H1 (cell line): ENCODE results near the gene DDAH2.

Experiments
- CEBPB ChIP-seq: IDR thresholded peaks from 2 replicates; pipeline ENCODE4 v1.6.1; 2012; ENCODE audit warnings: low read depth, low read length
- CTCF ChIP-seq, 3 experiments: IDR thresholded peaks; 1 replicate in 2 of 3; 2 replicates in 1 of 3; pipeline versions ENCODE4 v1.5.1 to v1.6.1; 2011; ENCODE audit warnings: low read length in 3 of 3, mild to moderate bottlenecking in 3 of 3, inconsistent platforms in 2 of 3, low read depth in 1 of 3, moderate library complexity in 1 of 3; ENCODE audit not compliant: insufficient read depth in 1 of 3; ENCODE audit errors: control extremely low read depth in 1 of 3
- EP300 ChIP-seq, 2 experiments: IDR thresholded peaks; 1 replicate in 1 of 2; 2 replicates in 1 of 2; pipeline ENCODE4 v1.6.1; 2011 to 2012; ENCODE audit warnings: low read depth in 2 of 2, low read length in 2 of 2, mild to moderate bottlenecking in 2 of 2, borderline replicate concordance in 1 of 2, inconsistent platforms in 1 of 2, moderate library complexity in 1 of 2
- GTF2F1 ChIP-seq: IDR thresholded peaks from 2 replicates; pipeline ENCODE4 v1.6.1; 2012; ENCODE audit warnings: low read depth, low read length, improper control_type of control experiment, borderline replicate concordance
- JUND ChIP-seq: IDR thresholded peaks from 2 replicates; pipeline ENCODE4 v1.6.1; 2011; ENCODE audit warnings: mild to moderate bottlenecking, improper control_type of control experiment, low read length
- NRF1 ChIP-seq: IDR thresholded peaks from 2 replicates; pipeline ENCODE4 v1.6.1; 2011; ENCODE audit warnings: mild to moderate bottlenecking, low read depth, low read length, improper control_type of control experiment
- POLR2A ChIP-seq, 2 experiments: IDR thresholded peaks; 1 replicate in 1 of 2; 2 replicates in 1 of 2; pipeline ENCODE4 v1.6.1; 2011; ENCODE audit warnings: low read depth in 2 of 2, low read length in 2 of 2, mild to moderate bottlenecking in 2 of 2; ENCODE audit errors: control extremely low read depth in 1 of 2
- RBBP5 ChIP-seq: IDR thresholded peaks from 2 replicates; pipeline ENCODE4 v1.7.1; 2012; ENCODE audit warnings: low read depth, mild to moderate bottlenecking, inconsistent platforms, low read length, moderate library complexity, borderline replicate concordance
- SP1 ChIP-seq: IDR thresholded peaks from 2 replicates; pipeline ENCODE4 v1.6.1; 2011; ENCODE audit warnings: low read depth, low read length
- TBP ChIP-seq: IDR thresholded peaks from 2 replicates; pipeline ENCODE4 v1.6.1; 2011; ENCODE audit warnings: low read depth, low read length, improper control_type of control experiment
- YY1 ChIP-seq: IDR thresholded peaks from 2 replicates; pipeline ENCODE4 v1.6.1; 2011; ENCODE audit warnings: low read depth, mild to moderate bottlenecking, low read length
- ZNF274 ChIP-seq: IDR thresholded peaks from 2 replicates; pipeline ENCODE4 v1.7.0; 2012; ENCODE audit warnings: low read length, borderline replicate concordance; ENCODE audit errors: extremely low read depth

- TF ChIP-seq TBP (no peak), CTCF (IDR thresholded peaks at IDR 0.05; ENCODE audit: control extremely low read depth in 1 of 3, insufficient read depth in 1 of 3, low read depth in 1 of 3, low read length in 3 of 3) (no peak), SP1 (no peak), JUND (no peak), GTF2F1 (no peak), ZNF274 (no peak), CEBPB (no peak), YY1 (no peak), POLR2A (IDR thresholded peaks at IDR 0.05; ENCODE audit: control extremely low read depth in 1 of 2, low read depth in 2 of 2, low read length in 2 of 2) (no peak), NRF1 (no peak), EP300 (IDR thresholded peaks at IDR 0.05; ENCODE audit: borderline replicate concordance in 1 of 2, low read depth in 2 of 2, low read length in 2 of 2) (no peak), RBBP5 (no peak)
These were observed 7.7 kb upstream of the DDAH2 start for GRCh38 chr6:31736768-31737314.
